Activated CD4-positive, alpha-beta T cell treated with anti-CD3 and anti-CD28 coated beads, Interleukin-2, amount 50 U/mL, for 1 hour (primary cell): ENCODE results near the gene PRDM8.
A peak's percentile ranks its signal among the peaks of the same experiment; 100 is the strongest.
"Not testable (repeated sequence)": the region's sequence is repeated elsewhere in the genome, so short reads cannot be mapped to it uniquely, and the experiment has no call there.

ENCODE experiments used
- DNase-seq: peaks from one replicate; pipeline ENCODE4 v3.0.0-alpha.2; 2020

PRDM8 gene

DNA sequence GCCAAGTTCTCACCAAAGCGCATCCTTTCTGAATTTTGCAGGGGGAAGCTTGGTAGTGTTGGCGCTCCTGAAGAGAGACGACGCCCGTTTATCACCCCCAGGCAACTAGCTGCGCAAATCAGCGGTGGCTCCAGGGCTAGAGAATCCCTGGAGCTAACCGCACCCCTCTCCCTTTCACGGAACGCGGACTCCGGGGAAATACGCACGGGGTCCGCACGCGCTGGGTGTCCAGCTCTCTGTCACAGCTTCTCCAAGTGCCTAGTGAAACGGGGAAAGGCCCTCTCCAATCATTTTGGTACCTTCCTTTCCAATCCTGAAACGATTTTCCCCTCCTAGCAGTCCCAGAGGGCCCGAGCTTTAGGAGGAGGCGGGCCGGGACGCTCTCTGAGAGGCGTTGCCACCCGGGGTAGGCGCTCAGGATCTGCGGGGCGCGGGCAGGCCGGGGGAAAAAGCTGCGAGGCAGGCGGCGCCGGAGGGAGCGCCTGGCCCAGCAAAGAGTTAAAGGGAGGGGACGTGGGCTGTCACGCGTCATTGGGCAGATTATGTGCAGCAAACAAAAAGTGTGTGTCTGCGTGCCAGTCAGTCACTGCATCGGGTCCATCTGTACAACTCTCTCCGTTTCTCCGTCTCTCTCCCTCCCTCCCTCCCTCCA, at the start of gene PRDM8:
Gene PRDM8, plus strand, starts transcription at position 582 of the 652 bp plus-strand sequence. CDS start 2,578 bp downstream, outside the sequence.
- no peak for DNase-seq

DNA sequence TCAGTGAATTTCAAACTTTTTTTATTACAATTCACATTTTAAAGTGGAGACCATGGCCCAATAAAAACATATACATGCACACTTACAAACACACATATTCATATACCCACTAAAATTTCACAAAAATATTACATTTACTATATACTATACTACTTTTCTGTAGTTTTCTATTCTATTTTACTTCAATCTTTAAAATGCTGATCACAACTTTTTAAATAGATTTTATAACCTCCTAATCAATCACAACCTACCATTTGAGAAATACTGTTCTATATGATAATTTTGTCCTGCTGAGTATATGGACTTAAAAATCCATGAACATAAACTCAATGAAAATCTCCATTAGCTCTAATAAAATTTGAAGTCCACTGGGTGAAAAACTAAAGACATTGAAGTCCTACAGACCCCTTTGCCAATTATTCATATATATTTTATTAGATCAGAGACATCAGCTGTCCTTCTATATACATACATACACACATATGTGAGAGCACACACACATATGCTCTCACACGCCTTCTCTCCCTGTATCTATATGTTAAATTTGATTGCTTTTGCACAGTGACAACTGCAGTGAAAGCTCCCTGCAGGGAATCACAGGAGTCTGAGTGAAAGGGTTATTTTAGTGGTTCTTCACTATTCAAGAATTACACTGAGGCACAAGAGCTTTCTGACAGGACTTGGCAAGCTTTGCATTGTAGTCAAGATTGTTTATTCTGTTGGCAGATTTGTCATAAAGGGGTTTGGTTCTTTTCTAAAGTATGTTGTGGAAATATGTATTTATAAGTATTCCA, 46.7 kb upstream of the PRDM8 start:
- no peak for DNase-seq

DNA sequence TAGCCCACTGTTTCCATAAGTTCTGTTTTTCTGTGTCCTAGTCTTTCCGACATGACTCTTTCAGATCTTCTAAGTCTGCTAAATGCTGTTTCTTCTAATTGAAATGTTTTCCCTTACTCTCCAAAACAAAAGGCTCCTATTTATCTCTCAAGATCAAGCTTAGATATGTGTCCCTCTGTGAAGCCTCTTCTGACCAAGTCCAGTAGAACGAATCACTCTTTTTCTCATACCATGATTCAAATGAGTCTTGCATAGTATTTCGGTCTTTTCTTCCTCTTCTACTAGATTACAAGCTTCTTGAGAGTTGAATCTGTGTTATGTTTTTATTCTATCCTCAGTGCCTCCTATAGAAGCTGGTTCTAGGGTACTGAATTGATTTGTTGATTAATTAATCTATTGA, 45.3 kb upstream of the PRDM8 start:
- no peak for DNase-seq

DNA sequence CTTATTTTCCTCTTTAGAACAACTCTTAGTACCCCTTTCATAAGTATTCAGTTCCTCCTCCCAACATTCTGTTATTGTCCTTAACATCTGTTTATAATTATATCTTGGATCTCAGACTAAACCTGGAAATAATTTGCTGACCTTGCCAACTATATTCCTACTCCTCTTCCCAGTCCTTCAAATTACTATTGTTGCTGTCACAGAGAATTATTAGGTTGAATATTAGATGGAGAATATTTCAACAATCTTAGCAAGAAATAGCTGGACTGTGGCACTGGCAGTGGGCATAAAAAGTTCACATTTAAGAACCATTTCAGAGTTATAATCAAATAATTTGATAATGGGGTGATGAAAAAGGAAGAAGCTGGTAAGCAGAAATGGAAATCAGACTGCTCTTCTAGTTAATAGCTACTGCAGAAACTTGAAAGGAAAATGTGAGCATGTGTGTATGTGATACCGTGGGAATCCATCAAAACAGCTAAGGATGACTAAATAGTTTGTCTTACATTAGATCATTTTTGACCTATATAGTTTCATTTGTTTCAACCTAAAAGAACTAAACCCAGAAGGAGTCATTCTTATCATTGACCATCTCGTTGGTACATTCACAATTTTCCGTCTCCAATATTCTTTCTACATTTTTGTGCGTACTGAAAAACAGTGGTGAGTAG, 43.3 kb upstream of the PRDM8 start:
- no peak for DNase-seq

DNA sequence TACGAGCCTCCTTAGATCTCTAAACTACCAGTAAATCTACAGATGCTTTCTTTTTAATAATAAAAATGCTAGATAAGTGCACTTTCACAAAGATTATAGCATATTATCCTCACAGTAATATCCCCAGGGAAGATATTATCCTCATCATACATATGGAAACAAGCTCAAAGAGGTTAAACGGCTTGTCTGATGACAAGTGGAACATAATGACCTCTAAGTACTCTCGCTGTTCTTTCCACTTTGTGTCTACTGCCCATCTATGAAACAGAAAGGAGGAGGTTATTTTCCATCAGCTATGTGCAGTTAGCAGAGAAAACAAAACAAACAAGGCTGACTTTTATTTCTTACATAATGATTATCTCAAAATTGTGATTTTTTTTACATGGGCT, 42.8 kb upstream of the PRDM8 start:
- no peak for DNase-seq

DNA sequence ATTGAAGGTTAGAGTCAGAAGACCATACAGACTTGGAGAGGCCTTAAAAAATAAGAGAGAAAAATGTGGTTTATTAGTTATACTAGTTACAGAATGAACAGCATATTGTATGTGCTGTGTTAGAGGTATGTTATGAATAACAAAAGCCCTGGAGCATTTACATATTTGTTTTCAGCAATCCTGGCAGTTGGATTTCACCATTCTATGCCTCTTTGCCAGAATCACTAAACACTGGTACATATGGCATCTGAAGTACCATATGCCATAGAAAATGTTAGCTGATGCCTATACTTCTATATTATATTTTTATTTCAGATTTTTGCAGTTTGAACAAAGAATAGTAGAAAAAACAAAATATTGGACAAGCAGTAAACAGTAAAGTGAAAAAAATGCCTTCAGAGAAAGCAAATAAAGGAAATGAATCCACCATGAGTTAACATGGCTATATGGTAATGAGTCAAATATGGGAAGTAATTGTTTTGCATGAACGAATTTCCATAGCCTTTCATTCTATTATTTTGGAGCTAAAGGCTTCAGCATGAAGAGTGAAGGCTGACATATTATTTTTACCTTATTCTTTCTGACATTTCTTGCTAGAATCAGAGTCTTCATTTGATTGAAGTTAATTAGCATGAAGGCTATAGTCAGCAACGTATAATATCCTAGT, 41.9 kb upstream of the PRDM8 start:
- no peak for DNase-seq

DNA sequence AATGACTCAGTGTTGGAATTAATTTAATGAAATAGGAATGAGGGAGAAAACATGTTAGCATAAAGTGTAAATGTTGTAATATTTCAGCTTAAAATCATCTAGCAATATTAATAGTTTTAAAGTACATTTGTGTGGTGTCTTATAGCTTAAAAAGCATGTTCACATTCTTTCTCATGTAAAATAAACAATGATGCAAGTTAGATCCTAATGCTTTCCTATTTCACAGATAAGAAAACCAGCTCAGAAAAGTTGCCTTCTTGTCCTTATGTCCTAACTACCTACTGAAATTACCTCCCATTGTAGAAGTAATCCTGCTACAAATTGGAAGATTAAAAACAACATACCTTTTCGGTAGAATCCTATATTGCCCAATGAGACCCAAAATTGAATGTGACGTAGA, 40.9 kb upstream of the PRDM8 start:
- no peak for DNase-seq

DNA sequence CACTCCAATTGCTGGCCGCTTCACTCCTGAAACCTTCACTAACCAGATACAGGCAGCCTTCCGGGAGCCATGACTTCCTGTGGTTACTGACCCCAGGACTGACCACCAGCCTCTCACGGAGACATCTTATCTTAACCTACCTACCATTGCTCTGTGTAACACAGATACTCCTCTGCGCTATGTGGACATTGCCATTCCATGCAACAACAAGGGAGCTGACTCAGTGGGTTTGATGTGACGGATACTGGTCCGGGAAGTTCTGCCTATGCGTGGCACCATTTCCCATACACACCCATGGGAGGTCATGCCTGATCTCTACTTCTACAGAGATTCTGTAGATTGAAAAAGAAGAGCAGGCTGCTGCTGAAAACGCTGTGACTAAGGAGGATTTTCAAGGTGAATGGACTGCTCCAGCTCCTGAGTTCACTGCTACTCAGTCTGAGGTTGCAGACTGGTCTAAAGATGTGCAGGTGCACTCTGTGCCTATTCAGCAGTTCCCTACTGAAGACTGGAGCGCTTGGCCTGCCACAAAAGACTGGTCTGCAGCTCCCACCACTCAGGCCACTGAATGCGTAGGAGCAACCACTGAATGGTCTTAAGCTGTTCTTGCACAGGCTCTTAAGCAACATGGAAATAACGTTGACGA, 35.8 kb upstream of the PRDM8 start:
- no peak for DNase-seq

DNA sequence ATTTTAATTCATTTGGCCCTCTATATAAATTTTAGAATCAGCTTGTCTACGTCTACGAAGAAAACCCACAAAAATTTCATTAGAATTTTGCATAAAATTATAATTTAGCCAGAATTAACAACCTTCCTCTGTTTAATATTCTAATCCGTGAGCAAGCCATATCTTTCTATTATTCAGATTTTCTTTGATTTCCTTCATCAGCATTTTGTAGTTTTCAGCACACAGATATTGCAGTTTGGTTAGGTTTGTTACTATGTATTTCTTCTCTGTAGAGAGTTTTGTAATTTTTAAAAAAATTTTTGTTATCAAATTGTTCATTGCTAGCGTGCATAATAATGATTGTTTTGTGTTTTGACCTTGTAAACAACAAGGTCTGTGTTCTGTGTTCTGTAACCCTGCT, 34.9 kb upstream of the PRDM8 start:
- no peak for DNase-seq

DNA sequence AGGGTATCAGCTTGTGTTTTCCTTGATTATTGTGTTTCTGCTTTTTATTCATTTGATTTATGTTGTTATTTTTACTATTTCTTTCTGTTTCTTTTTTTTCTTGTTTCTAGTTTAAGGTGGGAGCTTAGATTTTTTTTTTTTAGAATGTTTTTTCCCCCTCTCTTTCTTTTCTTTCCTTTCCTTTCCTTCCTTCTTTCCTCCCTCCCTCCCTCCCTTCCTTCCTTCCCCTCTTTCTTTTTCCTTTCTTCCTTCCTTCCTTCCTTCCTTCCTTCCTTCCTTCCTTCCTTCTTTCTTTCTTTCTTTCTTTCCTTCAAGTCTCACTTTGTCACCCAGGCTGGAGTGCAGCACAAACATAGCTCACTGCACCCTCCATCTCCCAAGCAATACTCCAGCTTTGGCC, 31.4 kb upstream of the PRDM8 start:
- no peak for DNase-seq

DNA sequence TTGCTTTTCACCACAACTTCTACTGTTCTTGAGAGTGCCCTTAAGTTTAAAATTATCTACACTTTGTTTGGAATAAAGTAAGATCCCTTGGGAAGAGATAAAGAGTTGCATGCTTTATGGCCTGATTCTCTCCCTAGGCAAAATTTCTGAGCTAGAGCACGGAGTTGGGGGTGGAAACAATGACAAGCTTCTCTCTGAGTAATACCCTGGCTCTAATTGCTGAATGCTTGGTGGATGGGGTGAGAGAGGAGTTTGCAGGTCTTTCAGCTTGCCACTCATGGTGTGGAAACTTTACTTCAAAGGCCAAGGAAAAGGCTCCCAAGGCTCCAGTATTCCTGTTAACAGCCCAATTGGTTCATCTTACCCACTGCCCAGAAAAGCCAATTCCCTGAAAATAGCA, 26.1 kb upstream of the PRDM8 start:
- DNase-seq = no peak

DNA sequence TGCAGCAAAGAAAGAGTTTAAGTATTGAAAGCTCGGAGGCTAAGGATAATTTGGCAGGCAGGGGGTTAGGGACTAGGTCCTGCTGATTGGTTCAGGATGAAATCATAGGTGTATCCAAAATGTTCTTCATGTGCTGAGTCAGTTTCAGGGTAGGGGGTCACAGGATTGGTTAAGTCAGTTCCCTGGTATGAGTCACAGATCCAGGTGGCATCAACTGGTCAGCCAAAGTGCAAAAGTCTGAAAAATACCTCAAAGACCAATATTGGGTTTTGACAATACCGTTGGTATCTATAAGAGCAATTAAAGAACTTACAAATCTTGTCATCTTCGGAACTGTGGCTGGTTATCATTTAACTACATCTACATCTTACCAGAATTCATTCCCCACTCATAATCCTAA, 25.6 kb upstream of the PRDM8 start:
- DNase-seq = no peak

DNA sequence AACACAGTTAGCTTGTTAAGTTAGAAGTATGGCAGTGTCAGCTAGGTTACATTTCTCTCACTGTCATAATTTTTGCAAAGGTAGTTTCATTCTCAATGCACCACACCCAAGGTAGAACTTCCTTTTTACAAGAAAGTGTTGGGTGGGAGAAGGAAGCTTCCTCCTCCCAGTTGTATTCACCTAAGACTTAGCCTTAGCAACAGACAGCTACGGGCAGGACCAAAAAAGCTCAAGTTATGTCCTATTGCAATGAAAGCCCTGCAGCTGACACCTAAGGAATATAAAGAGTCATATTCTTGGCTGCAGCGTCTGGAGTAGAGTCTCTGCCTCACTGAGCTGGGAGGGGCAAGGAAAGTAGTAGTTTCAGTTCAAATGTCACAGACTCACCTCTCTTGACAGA, 25.1 kb upstream of the PRDM8 start:
- no peak for DNase-seq

DNA sequence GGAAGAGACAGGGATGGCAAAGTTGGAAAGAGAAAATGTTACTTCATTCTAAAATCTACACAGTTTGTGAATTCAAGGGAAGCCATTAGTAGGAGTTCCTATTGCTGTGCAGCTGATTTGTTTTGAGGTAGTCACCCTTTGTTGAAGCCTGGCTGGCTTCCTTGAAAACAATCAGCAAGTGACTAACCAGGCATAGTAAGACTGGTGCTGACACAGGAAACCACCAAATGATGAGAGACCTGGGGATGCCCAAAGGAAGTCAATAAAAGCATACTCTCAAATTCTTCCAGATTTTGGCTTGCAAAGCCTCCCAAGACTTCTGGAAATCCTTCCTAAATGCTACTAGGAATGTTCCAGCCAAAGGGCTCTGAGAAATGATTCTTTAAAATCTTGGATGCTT, 23.9 kb upstream of the PRDM8 start:
- DNase-seq = peak; percentile 36

DNA sequence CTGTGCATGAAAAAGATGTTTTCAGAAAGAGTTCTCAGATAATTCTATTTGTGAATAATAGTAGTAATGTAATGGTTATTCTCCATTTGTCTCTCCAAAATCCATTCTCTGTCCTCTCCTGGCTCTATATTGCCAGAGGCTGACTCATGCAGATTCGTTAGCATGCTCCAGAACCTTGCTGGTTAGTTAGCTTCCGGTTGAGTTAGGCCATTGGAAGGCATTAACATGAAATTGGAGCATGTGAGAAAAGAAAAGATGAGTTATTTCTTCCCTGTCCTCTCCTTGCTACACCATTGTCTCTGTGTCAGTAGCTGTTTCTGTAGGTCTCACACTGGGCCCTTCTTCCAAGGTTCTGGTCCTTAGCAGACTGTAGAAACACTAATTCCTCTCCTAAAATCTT, 23.5 kb upstream of the PRDM8 start:
- no peak for DNase-seq

DNA sequence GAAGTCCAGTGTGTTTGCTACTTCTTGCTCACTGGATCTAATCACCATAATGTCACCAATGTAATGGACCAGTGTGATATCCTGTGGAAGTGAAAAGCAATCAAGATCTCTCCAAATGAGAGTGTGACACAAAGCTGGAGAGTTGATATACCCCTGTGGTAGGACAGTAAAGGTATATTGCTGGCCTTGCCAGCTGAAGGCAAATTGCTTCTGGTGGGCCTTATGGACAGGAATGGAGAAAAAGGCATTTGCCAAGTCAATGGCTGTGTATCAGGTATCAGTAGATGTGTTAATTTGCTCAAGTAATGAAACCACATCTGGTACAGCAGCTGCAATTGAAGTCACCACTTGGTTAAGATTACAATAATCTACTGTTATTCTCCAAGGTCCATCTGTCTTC, 19.5 kb upstream of the PRDM8 start:
- not testable (repeated sequence) for DNase-seq

DNA sequence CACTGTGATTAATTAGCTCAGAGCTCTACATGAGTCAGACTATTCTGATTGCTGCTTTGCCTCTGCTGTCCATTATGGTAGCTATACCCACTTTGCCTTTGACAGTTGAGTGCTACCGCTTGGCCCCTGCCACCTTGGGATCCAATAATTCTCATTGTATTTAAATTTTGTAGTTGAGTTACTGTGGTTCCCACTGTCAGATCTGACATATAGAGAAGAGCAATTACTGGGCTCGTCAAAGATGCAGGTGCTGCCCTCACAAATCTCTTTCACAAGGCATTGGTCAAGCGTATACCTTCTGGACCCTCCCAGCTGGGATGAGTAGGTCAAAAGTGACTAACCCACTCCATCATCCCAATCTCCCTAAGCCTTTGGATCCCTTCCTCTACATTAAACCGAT, 18.3 kb upstream of the PRDM8 start:
- DNase-seq = no peak

DNA sequence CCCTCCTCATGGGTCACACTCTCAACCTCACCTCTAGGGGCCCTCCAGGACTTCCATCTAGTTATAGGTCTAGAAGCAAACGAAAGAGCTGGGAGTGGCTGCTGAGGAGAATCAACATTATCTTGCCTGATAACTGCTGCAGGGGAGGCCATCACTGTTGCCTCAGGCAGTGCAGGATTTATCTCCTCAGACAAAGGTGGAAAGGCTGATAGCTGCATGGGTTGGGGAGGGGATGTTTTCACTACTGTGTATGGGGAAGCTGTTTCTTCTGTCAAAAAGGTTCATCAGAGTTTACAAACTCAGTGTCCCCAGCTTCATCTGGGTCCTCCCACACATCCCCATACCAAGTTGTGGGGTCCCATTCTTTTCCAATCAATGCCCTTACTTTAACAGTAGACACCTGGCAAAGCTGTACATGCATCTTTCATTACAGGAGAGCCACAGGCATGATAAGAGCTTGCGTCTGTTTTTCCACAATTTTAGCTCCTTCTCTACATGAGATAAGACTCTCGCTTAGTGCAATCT, 17.6 kb upstream of the PRDM8 start:
- no peak for DNase-seq

DNA sequence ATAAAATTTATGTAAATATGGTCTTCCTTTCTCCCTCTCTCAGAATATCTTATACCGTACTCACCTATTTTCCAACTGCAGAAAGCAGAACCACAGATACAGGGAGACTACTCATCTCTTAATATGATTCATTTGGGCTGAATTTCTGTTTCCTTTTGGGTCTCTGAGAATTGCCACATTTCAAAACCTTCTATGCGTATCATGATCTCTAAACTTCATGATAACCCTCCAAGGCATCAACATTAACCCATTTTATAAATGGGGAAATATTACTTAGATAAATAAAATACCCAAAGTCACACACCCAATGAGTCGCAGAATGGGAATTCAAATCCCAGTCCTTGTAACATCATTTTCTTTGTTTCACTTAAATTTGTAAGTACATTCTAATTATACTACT, 16.6 kb upstream of the PRDM8 start:
- DNase-seq = no peak

DNA sequence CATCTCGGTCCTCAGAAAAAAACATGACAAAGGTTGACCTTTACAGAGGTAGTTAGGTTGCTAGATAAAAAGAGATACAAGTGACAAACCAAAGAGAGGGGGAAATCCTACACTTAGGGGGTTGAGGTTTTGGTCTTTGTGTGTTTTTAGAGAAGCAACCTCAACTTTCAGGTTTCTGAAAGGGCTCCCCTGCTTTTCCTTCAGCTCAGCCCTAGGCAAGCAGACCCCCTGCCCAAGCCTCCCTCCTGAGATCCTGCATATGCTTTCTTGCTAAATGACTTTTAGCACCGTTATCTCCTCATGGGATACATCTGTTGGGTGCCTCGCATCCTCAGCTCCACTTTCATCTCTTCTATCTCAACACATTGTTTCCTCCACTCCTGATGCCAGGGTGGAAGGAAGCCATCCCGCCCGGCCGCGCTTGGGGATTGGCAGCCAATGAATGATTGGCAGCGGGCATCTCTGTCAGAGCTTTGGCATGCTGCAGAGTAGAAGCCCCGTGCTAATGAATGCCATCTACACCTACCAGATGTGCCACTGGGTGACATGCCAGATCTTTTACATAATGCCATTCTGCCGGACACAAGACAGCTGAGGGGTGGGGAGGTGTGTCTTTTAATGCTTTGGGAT, 15.0 kb upstream of the PRDM8 start:
- no peak for DNase-seq

DNA sequence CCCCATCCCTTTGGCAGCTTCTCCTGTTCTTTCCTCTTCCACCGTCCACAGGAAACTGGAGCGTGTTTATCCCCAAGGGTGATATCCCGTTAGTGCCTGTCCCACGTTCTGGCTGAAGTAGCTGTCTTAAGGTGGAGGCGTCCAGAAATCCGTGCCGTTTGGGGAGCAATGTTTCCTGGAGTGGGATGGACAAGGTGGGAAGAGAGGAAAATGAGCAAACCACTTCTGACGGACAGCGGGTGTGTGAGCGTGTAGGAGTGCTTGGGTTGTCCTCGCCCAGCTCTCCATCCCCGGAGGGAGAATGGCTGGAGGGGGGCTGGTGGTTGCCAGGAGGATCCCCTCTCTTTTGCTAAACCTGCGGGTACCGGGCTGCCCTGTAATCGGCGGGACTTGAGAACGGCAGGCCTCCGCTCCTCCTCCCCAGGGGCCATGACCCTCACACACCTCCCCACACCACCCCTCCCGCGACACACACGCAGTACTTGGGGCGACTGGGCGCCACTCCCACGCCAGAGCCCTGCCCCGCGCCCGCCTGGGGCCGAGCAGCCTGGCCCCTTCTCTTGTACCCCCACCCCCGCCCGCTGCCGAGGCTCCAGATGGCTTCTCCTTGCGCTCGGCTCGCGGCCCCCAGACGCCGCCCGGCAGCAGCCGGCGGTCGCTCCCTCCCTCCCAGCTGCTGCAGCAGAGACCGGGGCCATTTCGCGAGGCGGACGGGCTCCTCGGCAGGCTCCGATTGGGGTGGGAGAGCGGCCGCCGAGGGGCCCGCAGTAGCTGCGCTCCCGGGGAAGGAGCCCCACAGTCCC, 13.9 kb upstream of the PRDM8 start:
- peak; percentile 34 for DNase-seq
